Neural progenitor cell (in vitro differentiated cells): ENCODE results near the gene METTL14. TPM values are rescaled to one million over a fixed set of nuclear protein-coding genes. Genes with fewer than 3 reads are reported as not detected.

Experiments used
- DNase-seq: peaks from one replicate; pipeline ENCODE4 v3.0.0-alpha.2; 2016; ENCODE audit warnings: low spot score
- H2AFZ ChIP-seq: fragments of 200-600 bp; sonication (generic); replicated peaks from 2 replicates; pipeline ENCODE4 v1.6.1; 2016; ENCODE audit warnings: antibody characterized with exemption
- H3F3A ChIP-seq: fragments of 200-600 bp; sonication (generic); 2 replicates; pipeline ENCODE4 v1.6.1; 2016; ENCODE audit warnings: antibody characterized with exemption, low read depth
- H3K27ac ChIP-seq: fragments of 200-600 bp; sonication (generic); 2 replicates; pipeline ENCODE4 v1.5.1; 2016; ENCODE audit warnings: mild to moderate bottlenecking
- H3K27me3 ChIP-seq: fragments of 200-600 bp; sonication (generic); 2 replicates; pipeline ENCODE4 v1.6.1; 2016; ENCODE audit warnings: mild to moderate bottlenecking, moderate library complexity
- H3K36me3 ChIP-seq: fragments of 200-600 bp; sonication (generic); 2 replicates; pipeline ENCODE4 v1.5.1; 2016
- H3K4me1 ChIP-seq: fragments of 200-600 bp; sonication (generic); 2 replicates; pipeline ENCODE4 v1.6.1; 2016; ENCODE audit warnings: mixed run types
- H3K4me2 ChIP-seq: fragments of 200-600 bp; sonication (generic); 2 replicates; pipeline ENCODE4 v1.6.1; 2016
- H3K4me3 ChIP-seq: fragments of 200-600 bp; sonication (generic); 2 replicates; pipeline ENCODE4 v1.5.1; 2016
- H3K79me2 ChIP-seq: fragments of 200-600 bp; sonication (generic); 2 replicates; pipeline ENCODE4 v1.6.1; 2016; ENCODE audit warnings: low read depth
- H3K9ac ChIP-seq: fragments of 200-600 bp; sonication (generic); 2 replicates; pipeline ENCODE4 v1.6.1; 2016
- H3K9me3 ChIP-seq: fragments of 200-600 bp; sonication (generic); 2 replicates; pipeline ENCODE4 v1.5.1; 2016; ENCODE audit warnings: low read depth
- H4K20me1 ChIP-seq: fragments of 200-600 bp; sonication (generic); 2 replicates; pipeline ENCODE4 v1.6.1; 2016; ENCODE audit warnings: low read depth
- H3K27ac Mint-ChIP-seq: 3 replicates; pipeline ENCODE4 v1.8.0; 2021; ENCODE audit warnings: mixed read lengths
- H3K27me3 Mint-ChIP-seq: 2 replicates; pipeline ENCODE4 v1.8.0; 2022; ENCODE audit warnings: low read depth, mild to moderate bottlenecking, inconsistent platforms, moderate library complexity, mixed read lengths; ENCODE audit not compliant: insufficient read depth
- H3K36me3 Mint-ChIP-seq: 3 replicates; pipeline ENCODE4 v1.8.0; 2021; ENCODE audit warnings: mixed read lengths
- H3K4me1 Mint-ChIP-seq: 3 replicates; pipeline ENCODE4 v1.8.0; 2021; ENCODE audit warnings: mixed read lengths
- H3K4me3 Mint-ChIP-seq: 3 replicates; pipeline ENCODE4 v1.8.0; 2021; ENCODE audit warnings: mild to moderate bottlenecking, moderate library complexity, mixed read lengths
- H3K9me3 Mint-ChIP-seq: 3 replicates; pipeline ENCODE4 v1.8.0; 2020; ENCODE audit warnings: mixed read lengths
- EZH2 ChIP-seq: fragments of 200-600 bp; sonication (generic); IDR thresholded peaks from 2 replicates; pipeline ENCODE4 v1.6.1; 2017; ENCODE audit warnings: antibody characterized with exemption, mild to moderate bottlenecking, moderate library complexity
- EZH2phosphoT487 ChIP-seq: fragments of 200-600 bp; sonication (generic); IDR thresholded peaks from 2 replicates; pipeline ENCODE4 v1.6.1; 2017; ENCODE audit warnings: antibody characterized with exemption
- total RNA-seq: library from RNA; depleted of rRNA; stranded (reverse); fragments of >200 nt; gene quantifications from 2 replicates; pipeline ENCODE4 v1.2.3, GENCODE V29; 2015; ENCODE audit warnings: low replicate concordance
- TF ChIP-seq, protein P1 (sequence below): fragments of 200-600 bp; sonication (generic); IDR thresholded peaks from 2 replicates; pipeline ENCODE4 v1.5.1; 2017; ENCODE audit warnings: antibody characterized with exemption, mild to moderate bottlenecking

METTL14 gene
- total RNA-seq, 1 donor from 2014 or later = 43.2 TPM

DNA sequence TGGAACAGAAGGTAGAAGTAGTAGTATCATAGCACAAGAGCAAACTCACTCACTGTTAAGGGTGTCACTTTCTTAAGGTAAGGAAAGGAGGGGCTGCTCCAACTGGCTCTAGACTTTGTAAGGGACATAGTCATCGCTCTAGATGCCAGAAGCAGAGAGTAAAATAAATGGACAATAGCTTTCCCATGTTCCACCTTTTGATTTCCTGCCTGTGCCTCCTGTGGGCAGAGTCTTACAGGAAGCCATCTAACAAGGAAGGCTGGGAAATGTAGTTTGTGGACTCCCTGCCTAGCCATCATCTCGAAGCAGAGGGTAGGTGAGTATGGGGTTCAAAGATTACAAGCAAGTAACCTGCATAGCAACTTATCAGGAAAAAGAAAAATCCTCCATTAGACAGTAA lies 1.7 kb upstream of the METTL14 start:
- no peak overlapping the region for H3K4me3 ChIP-seq
- DNase-seq = no peak
- H3K27ac Mint-ChIP-seq = no peak overlapping the region
- no peaks in the 10 kb centered on the region for H3K36me3 Mint-ChIP-seq
- TF ChIP-seq, protein P1, sequence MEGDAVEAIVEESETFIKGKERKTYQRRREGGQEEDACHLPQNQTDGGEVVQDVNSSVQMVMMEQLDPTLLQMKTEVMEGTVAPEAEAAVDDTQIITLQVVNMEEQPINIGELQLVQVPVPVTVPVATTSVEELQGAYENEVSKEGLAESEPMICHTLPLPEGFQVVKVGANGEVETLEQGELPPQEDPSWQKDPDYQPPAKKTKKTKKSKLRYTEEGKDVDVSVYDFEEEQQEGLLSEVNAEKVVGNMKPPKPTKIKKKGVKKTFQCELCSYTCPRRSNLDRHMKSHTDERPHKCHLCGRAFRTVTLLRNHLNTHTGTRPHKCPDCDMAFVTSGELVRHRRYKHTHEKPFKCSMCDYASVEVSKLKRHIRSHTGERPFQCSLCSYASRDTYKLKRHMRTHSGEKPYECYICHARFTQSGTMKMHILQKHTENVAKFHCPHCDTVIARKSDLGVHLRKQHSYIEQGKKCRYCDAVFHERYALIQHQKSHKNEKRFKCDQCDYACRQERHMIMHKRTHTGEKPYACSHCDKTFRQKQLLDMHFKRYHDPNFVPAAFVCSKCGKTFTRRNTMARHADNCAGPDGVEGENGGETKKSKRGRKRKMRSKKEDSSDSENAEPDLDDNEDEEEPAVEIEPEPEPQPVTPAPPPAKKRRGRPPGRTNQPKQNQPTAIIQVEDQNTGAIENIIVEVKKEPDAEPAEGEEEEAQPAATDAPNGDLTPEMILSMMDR = no peak
- TF ChIP-seq EZH2phosphoT487 (no peak), EZH2 (no peak)
- H3K36me3 ChIP-seq = no peaks in the 10 kb centered on the region
- no peaks in the 10 kb centered on the region for H3K9me3 Mint-ChIP-seq
- H3K4me2 ChIP-seq = no peak overlapping the region
- H3K27me3 ChIP-seq = peaks cover 3% of the 10 kb centered on the region
- no peaks in the 10 kb centered on the region for H3F3A ChIP-seq
- peak overlapping the region; percentile 65 for H2AFZ ChIP-seq
- H4K20me1 ChIP-seq = peaks cover 19% of the 10 kb centered on the region
- H3K27ac ChIP-seq = no peak overlapping the region
- H3K4me3 Mint-ChIP-seq = no peak overlapping the region
- H3K79me2 ChIP-seq = peaks cover 33% of the 10 kb centered on the region
- H3K9me3 ChIP-seq = no peaks in the 10 kb centered on the region
- H3K4me1 Mint-ChIP-seq = peaks cover 16% of the 10 kb centered on the region
- peaks cover 2% of the 10 kb centered on the region for H3K27me3 Mint-ChIP-seq
- peaks cover 14% of the 10 kb centered on the region for H3K4me1 ChIP-seq
- H3K9ac ChIP-seq = no peak overlapping the region

DNA sequence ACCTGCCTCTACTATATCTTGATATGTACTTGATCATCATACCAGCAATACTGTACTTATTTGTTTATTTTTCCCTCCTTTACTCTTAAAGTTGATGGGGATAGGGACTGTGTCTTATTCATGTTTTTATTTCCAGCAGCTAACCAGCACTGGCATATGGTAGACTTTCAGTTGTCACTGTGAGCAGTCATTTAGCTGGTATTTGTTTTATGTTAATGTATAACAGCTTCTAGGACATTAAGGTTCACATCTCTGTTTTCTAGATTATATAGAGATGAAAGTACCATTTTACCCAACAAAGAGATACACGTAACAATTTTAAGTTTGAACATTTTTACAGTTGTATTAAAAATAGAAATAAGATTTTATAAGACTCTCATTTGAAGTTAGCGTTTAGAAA lies 17.9 kb downstream of the METTL14 start:
- H3F3A ChIP-seq = no peaks in the 10 kb centered on the region
- H4K20me1 ChIP-seq = no peaks in the 10 kb centered on the region
- Mint-ChIP-seq H3K4me3 (no peak overlapping the region), H3K27me3 (no peaks in the 10 kb centered on the region), H3K9me3 (no peaks in the 10 kb centered on the region), H3K36me3 (peaks cover 23% of the 10 kb centered on the region), H3K4me1 (no peaks in the 10 kb centered on the region), H3K27ac (no peak overlapping the region)
- TF ChIP-seq EZH2phosphoT487 = no peak
- TF ChIP-seq, protein P1 = no peak
- no peak for TF ChIP-seq EZH2
- no peaks in the 10 kb centered on the region for H3K27me3 ChIP-seq
- no peak overlapping the region for H2AFZ ChIP-seq
- no peak overlapping the region for H3K9ac ChIP-seq
- H3K27ac ChIP-seq = no peak overlapping the region
- H3K79me2 ChIP-seq = no peaks in the 10 kb centered on the region
- DNase-seq = no peak
- H3K9me3 ChIP-seq = no peaks in the 10 kb centered on the region
- H3K4me3 ChIP-seq = no peak overlapping the region
- H3K36me3 ChIP-seq = peaks cover 38% of the 10 kb centered on the region
- no peaks in the 10 kb centered on the region for H3K4me1 ChIP-seq
- no peak overlapping the region for H3K4me2 ChIP-seq

DNA sequence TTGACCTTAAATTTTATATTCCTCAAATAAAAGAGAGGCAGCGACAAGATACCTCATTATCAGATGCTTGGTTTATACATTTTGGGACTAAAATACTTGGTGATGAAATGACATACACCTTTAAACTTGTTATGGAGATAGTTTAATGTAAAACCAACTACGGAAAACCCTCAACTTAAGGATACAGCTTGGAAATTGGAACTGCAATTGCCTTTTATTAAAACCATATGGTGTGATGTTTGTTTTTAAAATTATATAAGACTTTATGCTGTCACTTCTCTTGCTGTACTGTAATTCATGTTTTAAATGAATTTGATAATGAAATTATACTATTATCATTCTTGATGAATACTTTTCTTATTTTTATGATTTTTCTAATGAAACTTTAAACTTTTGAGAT lies 25.9 kb downstream of the METTL14 start:
- Histone ChIP-seq H3K9me3 (no peaks in the 10 kb centered on the region), H3K4me2 (no peak overlapping the region), H3K36me3 (peaks cover 8% of the 10 kb centered on the region), H3K79me2 (no peaks in the 10 kb centered on the region), H3K4me1 (no peaks in the 10 kb centered on the region), H3K9ac (no peak overlapping the region), H4K20me1 (no peaks in the 10 kb centered on the region), H3K27ac (no peak overlapping the region), H3F3A (no peaks in the 10 kb centered on the region), H2AFZ (no peak overlapping the region), H3K4me3 (no peak overlapping the region), H3K27me3 (no peaks in the 10 kb centered on the region)
- no peaks in the 10 kb centered on the region for H3K27me3 Mint-ChIP-seq
- TF ChIP-seq EZH2 = no peak
- TF ChIP-seq, protein P1 = no peak
- TF ChIP-seq EZH2phosphoT487 = no peak
- DNase-seq = no peak
- no peak overlapping the region for H3K27ac Mint-ChIP-seq
- peaks cover 16% of the 10 kb centered on the region for H3K36me3 Mint-ChIP-seq
- no peak overlapping the region for H3K4me3 Mint-ChIP-seq
- no peaks in the 10 kb centered on the region for H3K9me3 Mint-ChIP-seq
- H3K4me1 Mint-ChIP-seq = no peaks in the 10 kb centered on the region
